ENCODE measurements around the gene XDH.

The XDH gene

DNA sequence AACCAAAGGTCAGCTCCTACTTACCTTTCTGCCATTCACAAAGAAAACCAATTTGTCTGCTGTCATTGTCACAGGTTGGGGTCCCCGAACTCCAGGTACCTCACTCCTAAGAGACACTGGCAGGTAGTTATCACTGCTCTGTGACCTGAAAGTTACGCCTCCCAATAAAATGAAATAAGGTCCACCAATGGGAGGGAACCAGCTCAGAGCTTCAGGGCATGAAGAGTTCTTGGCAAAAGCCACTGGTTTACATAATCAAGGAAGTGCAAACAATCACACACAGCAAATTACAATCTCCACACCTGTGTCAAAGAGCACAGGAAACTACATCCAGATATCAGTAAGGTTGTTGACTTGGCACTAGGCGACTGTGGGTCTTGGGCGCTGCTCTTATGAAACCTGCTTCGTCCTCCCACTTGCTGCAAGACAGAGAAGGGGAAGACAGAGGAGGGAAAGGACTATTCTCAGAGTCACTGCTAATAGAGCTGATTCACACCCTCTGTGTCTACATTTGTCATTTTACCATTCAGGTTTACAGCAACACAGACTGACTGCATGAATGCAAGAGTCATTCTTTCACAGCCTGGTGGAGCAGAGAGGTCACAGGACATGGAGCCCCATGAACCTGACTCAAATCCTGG, at the start of gene XDH:
Gene XDH, minus strand, starts transcription at position 142 of the 641 bp plus-strand sequence. Its CDS starts 76 bp downstream, at position 66.
- peak; percentile 47 for DNase-seq

DNA sequence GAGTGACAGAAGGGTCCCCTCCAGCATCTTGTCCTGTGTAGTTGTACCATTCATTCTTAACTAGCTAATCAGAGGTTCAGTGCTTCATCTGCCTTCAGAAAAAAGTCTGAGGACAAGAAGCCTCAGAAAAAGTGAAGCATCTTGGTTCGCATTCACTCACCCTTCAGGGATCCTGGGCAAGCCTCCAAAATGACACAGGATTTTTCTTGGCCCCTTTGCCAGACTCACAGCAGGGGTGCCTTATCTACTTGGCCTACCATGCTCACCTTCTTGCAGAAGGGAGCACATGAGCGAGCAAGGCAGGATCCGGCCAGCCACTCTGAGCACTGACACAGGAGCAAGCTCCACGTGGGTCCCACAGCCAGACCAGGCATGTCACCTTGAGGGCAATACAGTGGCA, 43.1 kb upstream of the XDH start:
- DNase-seq: no peak

DNA sequence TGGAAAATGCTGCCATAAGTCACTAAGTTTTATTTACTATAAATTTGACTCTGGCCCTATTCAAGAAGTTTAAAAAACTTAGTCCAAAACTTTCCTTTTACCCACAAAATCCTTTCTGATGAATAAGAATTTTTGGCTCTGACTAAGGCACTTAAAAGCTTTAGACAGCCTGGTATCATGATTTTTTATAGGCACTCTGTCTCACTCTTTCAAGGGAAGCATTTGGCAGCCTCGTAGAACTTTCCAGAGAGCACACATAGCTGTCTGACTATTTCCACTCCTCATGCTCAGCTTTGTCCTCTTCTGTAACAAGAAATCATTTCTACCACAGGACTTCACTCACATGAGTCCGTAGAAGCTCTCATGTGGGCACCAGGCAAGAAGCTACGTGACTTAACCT, 32.3 kb upstream of the XDH start:
- no peak for DNase-seq

DNA sequence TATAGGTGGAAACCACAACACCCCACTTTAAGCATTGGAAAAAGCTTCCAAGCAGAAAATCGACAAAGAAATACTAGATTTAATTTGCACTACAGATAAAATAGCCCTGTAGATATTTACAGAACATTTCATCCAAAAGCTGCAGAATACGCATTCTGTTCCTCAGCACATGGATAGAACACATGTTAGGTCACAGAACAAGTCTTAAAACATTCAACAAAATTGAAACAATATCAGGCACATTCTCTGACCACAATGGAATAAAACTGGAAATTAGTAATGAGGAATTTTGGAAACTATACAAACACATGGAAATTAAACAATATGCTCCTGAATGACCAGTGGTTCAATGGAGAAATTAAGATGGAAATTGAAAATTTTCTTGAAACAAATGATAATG, 27.8 kb upstream of the XDH start:
- DNase-seq: no peak

DNA sequence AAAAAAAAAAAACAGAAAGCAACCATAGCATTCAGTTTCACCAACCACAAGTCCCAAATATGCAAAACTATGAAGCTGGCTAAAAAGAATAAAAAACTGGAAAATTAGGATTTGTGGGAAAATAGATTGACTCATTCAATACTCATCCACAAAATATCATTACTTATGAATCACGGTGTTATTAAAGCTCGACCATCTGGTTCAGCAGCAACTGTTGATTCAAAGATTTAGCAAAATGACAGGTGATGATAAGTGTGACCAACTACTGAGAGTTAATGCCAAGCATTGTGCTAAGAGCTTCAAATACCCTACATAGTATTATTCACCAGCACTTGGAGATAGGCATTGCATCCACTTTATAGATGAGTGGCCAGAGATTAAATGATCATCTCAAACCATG, 26.2 kb upstream of the XDH start:
- DNase-seq: no peak

DNA sequence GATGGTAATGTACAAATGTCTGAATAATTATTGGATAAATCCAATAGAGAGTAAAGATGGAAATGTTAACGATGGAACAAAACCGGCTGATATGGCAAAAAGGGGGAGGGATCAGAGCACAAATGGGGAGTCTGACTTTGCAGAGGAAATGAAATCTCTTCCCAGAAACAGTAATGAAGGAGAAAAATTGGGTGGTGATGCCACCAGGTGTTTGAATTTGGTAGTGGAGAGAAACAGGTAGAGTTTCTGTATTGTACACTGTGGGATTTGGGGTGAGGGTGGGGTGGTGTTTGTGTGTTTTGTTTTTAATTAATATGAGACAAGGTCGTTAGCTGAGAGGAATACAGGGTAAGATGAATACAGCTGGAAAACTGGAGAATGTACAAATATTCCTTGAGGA, 20.4 kb upstream of the XDH start:
- no peak for DNase-seq

DNA sequence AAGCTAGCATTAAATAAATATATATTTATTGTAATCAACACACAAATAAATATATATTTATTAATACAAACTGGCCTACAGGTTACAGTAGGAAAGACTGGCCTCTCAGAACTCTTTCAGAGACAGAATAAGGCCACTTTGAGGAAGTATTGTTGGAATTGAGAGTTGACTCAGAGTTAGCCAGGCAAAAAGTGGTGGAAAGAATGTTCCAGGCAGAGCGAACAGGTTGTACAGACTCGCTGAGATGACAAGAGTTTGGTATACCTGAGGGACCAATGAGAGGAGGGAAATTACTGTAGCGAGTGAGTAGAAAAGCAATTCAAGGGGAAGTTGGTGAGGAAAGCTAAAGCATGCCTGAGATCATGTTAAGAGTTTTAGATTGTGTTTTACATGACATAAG, 19.0 kb upstream of the XDH start:
- DNase-seq: no peak

DNA sequence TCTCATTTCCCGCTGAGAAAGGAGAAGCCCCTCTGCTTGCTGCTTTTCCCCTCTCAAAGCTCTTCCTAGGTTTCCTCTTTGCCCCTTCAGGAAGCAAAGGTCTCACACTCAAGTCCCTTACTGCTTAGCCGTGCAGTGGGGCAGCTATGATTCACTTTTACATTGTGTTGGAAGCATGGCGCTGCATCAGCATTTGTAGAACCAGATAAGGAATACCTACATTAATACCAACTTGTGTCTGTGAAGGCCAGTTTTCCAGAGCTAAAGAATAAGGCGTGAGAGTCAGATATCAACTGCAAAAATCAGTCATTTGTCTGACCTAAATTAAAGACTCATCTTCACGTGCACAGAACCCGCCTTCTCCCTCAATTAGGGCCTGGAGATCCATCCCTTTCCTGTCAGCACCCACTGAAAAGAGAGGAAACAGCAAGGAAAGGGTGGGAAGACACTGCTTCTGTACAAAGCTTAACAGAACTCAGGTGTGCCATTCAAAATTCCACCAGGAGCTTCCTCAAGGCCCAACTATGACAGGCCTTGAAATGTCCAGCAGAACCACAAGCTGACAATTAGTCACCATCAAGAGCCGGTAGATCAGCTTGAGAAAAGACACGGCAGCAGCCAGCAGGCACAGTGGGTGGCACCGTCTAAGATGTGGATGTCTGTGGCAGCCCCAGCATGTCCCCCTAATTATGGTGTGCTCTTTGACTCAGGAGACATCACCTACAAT, 16.1 kb upstream of the XDH start:
- DNase-seq: no peak

DNA sequence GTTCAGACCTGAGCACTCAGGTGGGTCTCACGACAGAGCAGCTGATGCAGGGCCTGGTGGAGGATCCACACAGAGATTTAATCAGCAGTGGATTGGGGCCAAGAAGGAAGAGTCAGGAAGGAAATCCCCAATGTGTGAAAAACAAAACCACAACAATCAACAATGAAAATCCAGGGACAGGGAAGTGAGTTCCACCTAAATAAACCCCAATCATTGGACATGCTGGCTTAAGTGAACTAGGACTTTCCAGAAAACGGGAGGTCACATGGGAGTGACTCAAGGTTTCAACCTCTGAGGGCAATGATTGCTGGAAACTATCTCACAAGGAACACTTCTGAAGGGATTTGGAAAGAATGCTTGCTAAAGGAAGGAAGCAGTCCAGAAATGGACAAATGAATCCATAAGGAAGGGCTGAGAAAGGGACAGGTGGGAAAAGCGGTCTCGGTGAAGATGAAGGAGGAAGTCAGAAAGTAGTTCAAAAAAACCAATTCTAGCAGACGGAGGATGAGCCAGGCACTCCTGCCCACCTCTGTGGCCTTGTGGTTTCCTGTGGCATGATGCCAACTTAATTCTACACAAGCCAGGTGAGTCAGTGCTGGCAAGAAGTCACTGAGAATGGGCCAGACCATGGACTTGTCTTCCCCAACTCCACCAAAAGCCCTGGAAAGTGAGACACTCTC, 15.4 kb upstream of the XDH start:
- peak; percentile 32 for DNase-seq

DNA sequence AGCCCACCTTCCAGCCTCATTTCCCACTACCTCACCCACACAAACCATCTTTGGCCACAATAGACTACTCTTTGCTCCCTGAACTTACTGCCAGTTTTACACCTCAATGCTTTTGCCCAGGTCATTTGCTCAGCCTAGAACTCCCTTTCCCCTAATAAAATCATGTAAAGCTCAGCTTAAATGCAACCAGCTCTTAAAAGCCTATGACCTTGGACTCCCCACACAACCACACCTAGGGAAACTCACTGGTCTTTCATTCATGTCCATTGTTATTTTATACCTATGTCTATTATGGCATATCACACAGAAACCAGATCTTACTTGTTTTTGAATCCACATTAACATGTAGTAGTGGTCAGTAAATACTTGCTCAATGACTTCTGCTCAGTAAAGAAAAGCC, 14.5 kb upstream of the XDH start:
- no peak for DNase-seq

DNA sequence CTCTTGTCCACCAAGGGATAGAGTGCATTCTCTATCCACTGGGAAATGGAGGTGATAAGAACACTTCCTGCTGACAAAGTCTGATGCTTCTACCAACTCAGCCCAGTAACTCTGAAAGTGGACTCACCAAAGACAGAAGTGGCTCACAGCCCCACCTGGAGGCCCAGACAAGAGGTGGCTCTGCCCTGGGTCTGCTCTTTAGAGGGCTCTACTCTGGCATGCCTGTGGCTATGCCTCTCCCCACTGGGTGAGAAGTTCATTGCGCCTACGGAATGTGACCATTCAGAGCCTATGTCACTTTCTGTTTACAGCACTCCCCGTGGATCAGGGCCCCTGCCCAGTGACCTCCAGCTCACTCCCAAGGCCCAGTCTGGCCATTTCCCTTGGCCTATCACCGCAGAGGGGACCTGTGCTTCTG, 13.5 kb upstream of the XDH start:
- DNase-seq: no peak

DNA sequence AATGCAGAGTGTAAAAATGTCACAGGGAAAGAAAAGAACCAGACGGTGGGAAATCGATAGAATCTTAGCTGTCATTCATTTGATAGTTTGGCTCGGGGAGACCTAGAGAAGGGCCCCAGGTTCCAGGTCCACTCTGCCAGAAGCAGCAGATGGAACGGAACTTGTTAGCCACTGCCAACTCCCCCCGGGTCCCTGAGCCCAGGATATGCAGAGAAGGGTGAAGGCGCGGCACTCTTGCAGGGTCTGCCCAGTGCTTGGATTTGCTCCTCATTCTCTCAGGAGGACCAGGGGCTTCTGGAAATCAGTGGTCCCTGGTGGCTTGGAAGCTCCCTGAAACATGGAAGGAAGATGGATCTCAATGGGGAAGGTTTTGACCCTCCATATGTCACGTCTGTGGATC, 11.6 kb upstream of the XDH start:
- no peak for DNase-seq

DNA sequence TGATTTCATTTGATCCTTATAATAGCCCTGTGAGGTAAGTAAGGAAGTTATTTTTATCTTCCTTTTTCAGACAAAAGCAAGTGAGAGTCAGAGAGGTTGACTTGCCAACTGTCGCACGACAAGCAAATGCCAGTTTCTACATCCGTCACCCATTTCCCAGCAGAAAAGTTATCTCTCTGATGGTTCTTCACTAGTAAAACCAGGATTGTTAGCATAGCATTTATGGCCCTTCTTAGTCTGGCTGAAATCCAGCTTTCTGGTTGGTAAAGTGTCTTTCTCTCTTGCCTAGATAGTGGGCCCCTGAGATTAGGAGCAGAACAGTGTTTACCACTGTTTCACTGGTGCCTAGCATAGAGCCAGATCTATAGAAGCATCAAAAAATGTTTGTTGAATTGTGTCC, 7.1 kb upstream of the XDH start:
- no peak for DNase-seq

DNA sequence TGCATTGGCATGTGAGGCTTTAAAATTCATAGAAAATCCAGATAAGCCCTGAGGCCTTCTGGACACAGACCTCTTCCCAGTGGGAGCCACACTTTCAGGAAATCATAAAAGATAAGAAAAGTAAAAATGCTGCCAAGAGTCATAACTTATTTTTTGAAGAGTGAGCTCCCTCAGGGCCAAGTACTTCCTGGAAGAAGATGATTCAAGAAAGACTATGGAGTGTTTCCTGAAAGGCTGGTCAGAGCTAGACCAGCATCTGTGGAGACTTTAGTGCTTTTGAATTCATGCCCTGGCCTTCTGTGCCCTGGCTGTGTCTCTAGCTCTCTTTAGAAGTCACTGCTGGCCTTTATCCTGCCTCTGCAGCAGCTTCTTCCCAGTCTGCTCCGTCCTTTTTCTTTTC, 6.4 kb upstream of the XDH start:
- no peak for DNase-seq

DNA sequence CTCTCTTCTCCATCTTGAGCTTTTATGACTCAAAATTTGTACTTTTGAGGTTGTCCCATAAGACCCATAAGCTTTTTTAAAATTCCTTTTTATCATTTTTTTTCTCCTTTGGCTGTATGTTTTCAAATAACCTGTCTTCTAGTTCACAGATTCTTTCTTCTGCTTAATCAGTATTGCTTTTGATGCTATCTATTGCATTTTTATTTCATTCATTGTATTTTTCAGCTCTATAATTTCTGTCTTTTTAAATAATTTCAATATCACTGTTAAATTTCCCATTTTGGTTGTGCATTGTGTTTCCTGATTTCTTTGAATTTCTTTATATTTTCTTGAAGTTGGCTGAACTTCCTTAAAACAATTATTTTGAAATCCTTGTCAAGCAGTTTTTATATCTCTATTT, 4.8 kb upstream of the XDH start:
- no peak for DNase-seq

DNA sequence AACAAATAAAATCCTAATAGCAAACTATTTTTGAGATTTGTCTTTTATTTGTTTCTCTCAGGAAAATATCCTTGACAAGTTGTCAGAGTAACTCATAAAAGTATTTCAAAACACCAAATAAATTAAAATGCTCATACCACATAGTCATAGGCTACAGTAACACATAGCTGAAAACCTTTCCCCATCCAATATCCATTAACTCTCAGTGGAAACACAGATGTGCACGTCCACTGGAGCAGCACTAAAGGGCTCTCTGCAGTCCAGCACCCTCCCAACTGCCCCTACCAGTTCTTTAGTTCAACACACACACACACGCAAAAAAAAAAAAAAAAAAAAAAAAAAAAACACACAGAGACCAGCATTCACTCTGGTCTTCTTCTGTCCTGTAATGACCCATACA, 879 bp upstream of the XDH start:
- DNase-seq: no peak

DNA sequence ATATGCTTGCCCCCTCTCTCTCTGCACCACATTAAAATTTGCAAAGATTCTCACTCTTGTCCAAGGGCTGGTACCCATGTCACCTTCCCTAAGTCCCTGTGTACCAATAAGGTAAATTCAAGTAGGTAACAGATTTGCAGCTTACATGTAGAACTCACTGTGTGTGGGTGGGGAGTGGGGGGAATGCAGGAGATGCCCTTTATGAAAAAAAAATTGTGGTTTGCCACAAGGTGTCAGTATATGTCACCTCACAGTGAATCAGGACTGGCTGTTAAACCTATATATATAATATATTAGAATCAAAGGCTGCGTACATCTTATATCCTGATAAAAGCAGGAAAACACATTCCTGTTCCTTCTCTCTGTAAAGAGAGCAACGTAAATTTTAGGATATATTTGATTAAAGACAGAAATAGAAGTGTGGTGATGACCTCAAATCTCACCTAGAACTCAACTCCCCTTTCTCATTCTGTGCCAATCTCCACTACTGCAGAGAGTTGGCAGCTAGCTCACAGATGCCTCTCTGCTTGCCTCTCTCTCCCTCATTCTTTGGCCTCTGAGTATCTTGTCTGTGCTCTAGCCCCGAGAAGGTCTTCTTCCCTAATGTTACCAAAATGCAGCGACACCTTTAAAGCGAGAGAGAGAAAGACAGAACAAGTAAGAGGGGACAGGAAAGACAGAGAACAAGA, 536 bp downstream of the XDH start:
- no peak for DNase-seq

DNA sequence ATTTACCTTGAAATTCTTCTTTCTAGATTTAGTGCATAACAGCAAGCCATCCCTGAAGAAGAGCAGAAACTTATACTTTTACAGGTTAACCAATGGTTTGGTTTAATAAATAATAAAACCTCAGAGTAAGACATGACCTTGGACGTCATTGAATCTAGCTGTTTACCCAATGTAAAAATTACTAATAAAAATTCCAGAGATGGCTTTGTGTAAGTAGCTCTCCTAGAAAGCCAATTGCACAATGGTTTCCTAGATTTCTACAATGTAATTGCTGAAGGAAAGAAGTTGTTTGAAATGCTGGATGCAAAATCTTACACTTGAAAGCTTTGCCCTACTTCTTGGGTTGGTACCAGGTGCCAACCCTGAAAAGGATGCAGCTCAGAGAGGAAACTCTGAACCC, 1.5 kb downstream of the XDH start:
- no peak for DNase-seq

DNA sequence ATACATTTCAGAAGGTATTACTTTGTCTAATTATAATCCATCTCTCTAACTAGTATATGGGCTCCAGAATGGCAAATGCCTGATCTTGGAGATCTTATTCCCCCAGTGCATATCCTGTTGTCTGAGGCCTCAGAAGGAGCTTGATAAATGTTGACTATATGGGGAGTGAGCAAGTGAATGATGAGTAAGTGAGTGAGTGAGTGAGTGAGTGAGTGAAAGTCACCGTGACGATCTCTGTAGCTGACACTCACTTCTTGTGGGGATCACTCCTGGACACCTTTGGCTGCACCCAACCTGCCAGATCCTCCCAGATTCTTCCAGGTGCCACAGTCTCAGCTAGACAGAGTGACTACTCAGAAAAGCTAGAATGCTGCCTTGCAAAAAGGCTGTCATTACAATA, 2.8 kb downstream of the XDH start:
- DNase-seq: no peak

DNA sequence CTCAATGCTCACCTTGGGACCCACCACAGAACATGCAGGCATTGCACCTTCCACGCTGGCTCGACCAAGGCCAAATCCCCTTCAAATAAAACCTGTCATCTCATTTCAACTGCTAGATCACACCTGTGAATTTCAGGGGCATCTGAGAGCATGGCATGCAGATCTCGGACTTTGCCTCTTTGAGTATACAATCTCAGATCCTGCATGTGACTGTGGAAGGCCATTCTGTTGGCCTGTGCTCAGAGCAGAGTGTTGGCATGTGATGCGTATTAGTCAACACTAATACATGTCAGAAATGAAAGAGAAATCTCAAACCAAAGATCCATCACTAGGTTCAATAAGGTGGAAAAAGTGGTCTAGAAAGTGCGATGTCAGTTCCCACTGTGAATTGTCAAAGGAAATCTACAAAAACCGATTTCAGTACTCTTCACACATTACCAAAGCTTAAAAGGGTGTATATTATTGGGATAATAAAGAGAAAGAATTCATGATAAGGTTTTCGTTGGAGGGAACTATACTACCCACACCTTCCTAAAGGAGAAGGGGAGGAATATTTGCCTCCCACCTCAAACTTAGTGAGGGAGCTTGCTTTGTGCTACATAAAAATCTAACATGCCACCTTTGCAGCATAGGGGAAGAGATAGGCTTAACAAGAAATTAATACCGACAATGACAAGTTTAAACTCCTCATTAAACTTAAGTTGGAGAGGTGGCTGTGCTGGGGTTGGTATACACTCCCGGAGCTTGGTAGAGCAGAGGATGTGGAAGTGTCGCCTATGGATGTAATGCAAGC, 7.8 kb downstream of the XDH start:
- no peak for DNase-seq

DNA sequence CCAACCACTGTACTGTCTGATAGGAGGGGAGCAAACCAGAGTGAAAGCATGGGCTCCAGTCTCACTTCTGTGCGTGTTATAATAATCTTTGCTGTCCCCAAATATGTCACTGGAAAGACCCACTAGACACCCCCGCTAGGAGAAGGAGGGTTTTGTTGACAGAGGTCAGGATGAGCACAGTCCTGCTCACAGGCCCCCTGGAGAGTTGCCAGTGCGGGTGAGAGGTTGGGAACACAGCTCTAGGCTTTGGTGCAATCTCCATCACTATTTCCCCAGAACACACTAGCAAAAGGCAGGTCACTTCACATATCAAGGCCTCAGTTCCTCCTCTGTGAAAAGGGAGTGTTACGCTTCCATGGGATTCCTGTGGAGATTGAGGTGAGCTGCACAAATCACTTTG, 9.7 kb downstream of the XDH start:
- DNase-seq: no peak

DNA sequence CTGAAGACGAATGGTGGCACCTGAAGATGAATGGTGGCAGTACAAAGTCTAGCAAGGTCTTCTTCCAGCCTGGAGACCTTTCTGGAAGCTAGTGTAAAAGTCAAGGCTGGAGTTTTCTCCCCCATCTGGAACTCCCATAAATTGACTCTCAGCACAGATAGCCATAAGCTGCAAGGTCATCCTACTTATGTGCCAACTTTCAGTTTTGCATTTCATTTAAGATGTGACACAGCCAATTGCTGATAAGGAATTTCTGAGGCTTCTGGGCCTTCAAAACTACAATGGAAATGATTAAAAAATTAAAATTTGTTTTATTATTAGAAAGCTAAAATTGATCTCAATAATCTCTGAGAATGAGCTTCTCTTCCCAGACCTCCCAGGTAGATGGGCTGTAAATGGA, 10.2 kb downstream of the XDH start:
- no peak for DNase-seq

DNA sequence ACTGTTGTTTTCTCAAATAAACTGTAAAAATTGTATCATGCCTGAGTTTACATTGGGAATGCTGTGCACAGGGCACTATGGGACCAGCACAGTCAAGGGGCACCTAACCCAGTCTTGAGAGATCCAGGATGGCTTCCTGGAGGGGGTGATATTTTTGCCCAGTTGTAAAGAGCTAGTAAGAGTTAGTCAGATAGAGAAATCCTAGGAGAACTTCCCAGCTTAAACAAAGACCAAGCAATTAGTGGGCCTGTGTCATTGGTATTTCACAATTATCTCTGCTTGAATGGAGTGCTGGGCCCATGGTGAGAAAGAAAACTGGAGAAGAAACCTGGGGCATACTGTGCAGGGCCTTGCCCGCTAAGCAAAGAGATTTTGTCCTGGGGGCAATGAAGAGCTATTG, 12.2 kb downstream of the XDH start:
- no peak for DNase-seq
